GM12878 (cell line): ENCODE results near the gene RXRG. TPM values are rescaled to one million over a fixed set of nuclear protein-coding genes. Genes with fewer than 3 reads are reported as not detected.
"Not testable (repeated sequence)": the region's sequence is repeated elsewhere in the genome, so short reads cannot be mapped to it uniquely, and the experiment has no call there.

ENCODE experiments used
- ATAC-seq: fragments of 200-7000 bp; cut with Tn5 transposase; 3 replicates; pipeline ENCODE4 v1.9.1; 2020; ENCODE audit warnings: mild to moderate bottlenecking, moderate library complexity
- BruUV-seq: library from RNA; stranded (reverse); fragments of 400-500 nt; replicated peaks from 2 replicates; lab custom pipeline; 2021; lab: Mats Ljungman, UMichigan
- CTCF ChIA-PET: fragments of 300-600 bp; sonication (Branson Sonifier 250); formaldehyde crosslinking; extraction: SDS; loops from one replicate; lab custom pipeline; 2021; ENCODE audit warnings: inconsistent platforms; lab: Yijun Ruan, JAX
- POLR2A ChIA-PET: fragments of 350-600 bp; formaldehyde crosslinking; extraction: SDS; loops from one replicate; lab custom pipeline; 2021; ENCODE audit warnings: inconsistent platforms; lab: Charles Lee
- RAD21 ChIA-PET: fragments of 300-600 bp; sonication (Branson Sonifier 250); formaldehyde crosslinking; loops from one replicate; lab custom pipeline; 2023; ENCODE audit warnings: antibody characterized with exemption; ENCODE audit not compliant: unreplicated experiment; lab: Charles Lee
- SMC1A ChIA-PET: fragments of 300-600 bp; sonication (Branson Sonifier 250); formaldehyde crosslinking; loops from one replicate; lab custom pipeline; 2023; ENCODE audit not compliant: unreplicated experiment, uncharacterized antibody; lab: Charles Lee
- DNase-seq: peaks from one replicate; pipeline ENCODE4 v3.0.0-alpha.2; 2011; ENCODE audit warnings: low read depth, low spot score
- FAIRE-seq: peaks from 3 replicates; lab custom pipeline; 2011; peaks lifted over from hg19 to GRCh38; lab: Jason Lieb, UNC
- H2AFZ ChIP-seq: 2 replicates; pipeline ENCODE4 v1.6.0; 2011; ENCODE audit warnings: low read depth, low read length, control low read depth; ENCODE audit not compliant: control insufficient read depth
- H3K27ac ChIP-seq: 2 replicates; pipeline ENCODE4 v1.5.1; 2011; ENCODE audit warnings: control low read depth; ENCODE audit not compliant: control insufficient read depth, insufficient read depth
- H3K27me3 ChIP-seq, 2 experiments: replicated peaks in 1 of 2; 2 replicates each; pipeline versions ENCODE4 v1.6.0 to v1.6.1; 2011; ENCODE audit warnings: low read length in 1 of 2; ENCODE audit not compliant: control insufficient read depth in 2 of 2, insufficient read depth in 2 of 2
- H3K36me3 ChIP-seq, 2 experiments: 2 replicates each; pipeline ENCODE4 v1.5.1; 2011; ENCODE audit warnings: low read length in 1 of 2; ENCODE audit not compliant: control insufficient read depth in 2 of 2, insufficient read depth in 2 of 2
- H3K4me1 ChIP-seq: 2 replicates; pipeline ENCODE4 v1.6.1; 2011; ENCODE audit warnings: mild to moderate bottlenecking, low read length, moderate library complexity, mixed read lengths; ENCODE audit not compliant: control insufficient read depth, insufficient read depth
- H3K4me2 ChIP-seq: 2 replicates; pipeline ENCODE4 v1.6.0; 2011; ENCODE audit warnings: control low read depth; ENCODE audit not compliant: control insufficient read depth, insufficient read depth
- H3K4me3 ChIP-seq: fragments of 200-600 bp; sonication (generic); 2 replicates; pipeline ENCODE4 v1.5.1; 2016
- H3K79me2 ChIP-seq: 2 replicates; pipeline ENCODE4 v1.6.0; 2011; ENCODE audit warnings: low read length; ENCODE audit not compliant: control insufficient read depth, insufficient read depth
- H3K9ac ChIP-seq: 2 replicates; pipeline ENCODE4 v1.8.0; 2011; ENCODE audit warnings: low read length, control low read depth, mixed read lengths; ENCODE audit not compliant: control insufficient read depth, insufficient read depth
- H3K9me3 ChIP-seq: replicated peaks from 3 replicates; pipeline ENCODE4 v1.5.1; 2011; ENCODE audit warnings: mild to moderate bottlenecking, low read length; ENCODE audit not compliant: control insufficient read depth, insufficient read depth
- H4K20me1 ChIP-seq: 2 replicates; pipeline ENCODE4 v1.6.0; 2011; ENCODE audit not compliant: control insufficient read depth, insufficient read depth
- ASH2L ChIP-seq: fragments of 300-600, 200-600 bp; sonication (generic); IDR thresholded peaks from 2 replicates; pipeline ENCODE4 v1.6.1; 2017; ENCODE audit warnings: low read depth, mild to moderate bottlenecking, borderline replicate concordance
- CBFB ChIP-seq: IDR thresholded peaks from 2 replicates; pipeline ENCODE4 v1.6.1; 2016; ENCODE audit warnings: antibody characterized with exemption, low read depth
- CHD2 ChIP-seq: IDR thresholded peaks from 2 replicates; pipeline ENCODE4 v1.6.1; 2011; ENCODE audit warnings: low read depth, low read length, improper control_type of control experiment, borderline replicate concordance
- JUNB ChIP-seq: IDR thresholded peaks from 2 replicates; pipeline ENCODE4 v1.6.1; 2016; ENCODE audit warnings: antibody characterized with exemption, mild to moderate bottlenecking
- POLR2AphosphoS2 ChIP-seq: IDR thresholded peaks from 2 replicates; pipeline ENCODE4 v1.6.1; 2011; ENCODE audit warnings: low read depth, mild to moderate bottlenecking, low read length, improper control_type of control experiment, moderate library complexity
- RAD51 ChIP-seq: fragments of 450-650 bp; IDR thresholded peaks from 2 replicates; pipeline ENCODE4 v1.6.1; 2016; ENCODE audit warnings: moderate library complexity, mild to moderate bottlenecking, inconsistent platforms
- TCF12 ChIP-seq: IDR thresholded peaks from 2 replicates; pipeline ENCODE4 v1.6.1; 2011; ENCODE audit warnings: low read depth, mild to moderate bottlenecking, low read length
- WRNIP1 ChIP-seq: IDR thresholded peaks from 2 replicates; pipeline ENCODE4 v1.6.1; 2011; ENCODE audit warnings: low read depth, low read length, improper control_type of control experiment, borderline replicate concordance
- WGBS: methylation state at CpG from one replicate; pipeline ENCODE4 v1.1.6; 2016; ENCODE audit warnings: low lambda C conversion rate; ENCODE audit not compliant: insufficient replicate concordance, insufficient coverage; ENCODE audit errors: missing lambda C conversion rate; 5-methylcytosine and 5-hydroxymethylcytosine counted together
- in situ Hi-C: fragments of 300-500 bp; cut with MboI; formaldehyde crosslinking; loops from 9 replicates; pipeline ENCODE4 v1.14.3; 2018; ENCODE audit warnings: mixed read lengths
- intact Hi-C: fragments of 100-400 bp; cut with micrococcal nuclease; formaldehyde crosslinking; loops from one replicate; pipeline ENCODE4 v1.14.2; 2022; ENCODE audit not compliant: unreplicated experiment
- polyA plus RNA-seq, 11 experiments: library from polyadenylated mRNA; depleted of rRNA in 4 of 11; unstranded in 6 of 11; stranded (reverse) in 5 of 11; fragments of >200 nt; fragmentation: Nextera tagmentation in 4 of 11; fragmentation: Illumina TruSeq in 1 of 11; extraction: Ambion mirVana in 4 of 11; extraction: Trizol in 1 of 11; gene quantifications; 1 replicate in 1 of 11; 2 replicates in 10 of 11; pipeline versions ENCODE4 v1.2.1 to v1.2.3, GENCODE V29; 2011 to 2016; ENCODE audit warnings: inconsistent platforms in 2 of 11, missing spikeins in 2 of 11, low read depth in 1 of 11
- total RNA-seq, 4 experiments: library from RNA; depleted of rRNA in 3 of 4; stranded (reverse); fragments of >200 nt in 3 of 4; fragmentation: Illumina TruSeq in 1 of 4; extraction: Trizol in 1 of 4; gene quantifications; 2 replicates each; pipeline versions ENCODE4 v1.2.1 to v1.2.3, GENCODE V29; 2013 to 2021
- TF ChIP-seq, protein P1 (sequence below): fragments of 450-650 bp; IDR thresholded peaks from 2 replicates; pipeline ENCODE4 v1.6.1; 2017; ENCODE audit warnings: mild to moderate bottlenecking, moderate library complexity
- TF ChIP-seq, protein P2 (sequence below): IDR thresholded peaks from 2 replicates; pipeline ENCODE4 v1.6.1; 2011; ENCODE audit warnings: low read depth, mild to moderate bottlenecking, low read length, moderate library complexity, borderline replicate concordance; ENCODE audit errors: extremely low read depth

The RXRG gene
- total and polyA plus RNA-seq, 10 of the 15 experiments (the other 5 are each of a cell fraction or from before 2014, with no cell fraction given): 0.10 TPM; not detected in 9

DNA sequence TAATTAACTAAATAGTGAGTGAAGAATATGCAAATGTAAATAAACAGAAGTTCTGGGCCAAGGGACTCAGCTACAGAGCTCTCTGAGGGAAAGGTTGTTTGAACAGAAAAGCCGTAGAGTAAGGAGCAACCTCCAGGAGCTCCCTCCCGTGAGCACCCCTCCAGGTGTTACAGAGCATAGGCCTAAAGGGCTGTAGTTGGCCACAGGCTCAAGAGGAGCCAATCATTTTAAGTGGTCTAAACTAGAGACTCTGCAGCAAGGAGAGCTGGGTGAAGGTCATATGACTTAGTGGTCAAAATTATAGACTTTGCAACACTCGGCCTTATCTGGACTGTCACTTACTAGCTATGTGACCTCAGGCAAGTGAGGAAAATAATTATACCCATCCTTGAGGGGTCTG, 19.1 kb upstream of the RXRG start (continued):
- TF ChIP-seq, protein P1, sequence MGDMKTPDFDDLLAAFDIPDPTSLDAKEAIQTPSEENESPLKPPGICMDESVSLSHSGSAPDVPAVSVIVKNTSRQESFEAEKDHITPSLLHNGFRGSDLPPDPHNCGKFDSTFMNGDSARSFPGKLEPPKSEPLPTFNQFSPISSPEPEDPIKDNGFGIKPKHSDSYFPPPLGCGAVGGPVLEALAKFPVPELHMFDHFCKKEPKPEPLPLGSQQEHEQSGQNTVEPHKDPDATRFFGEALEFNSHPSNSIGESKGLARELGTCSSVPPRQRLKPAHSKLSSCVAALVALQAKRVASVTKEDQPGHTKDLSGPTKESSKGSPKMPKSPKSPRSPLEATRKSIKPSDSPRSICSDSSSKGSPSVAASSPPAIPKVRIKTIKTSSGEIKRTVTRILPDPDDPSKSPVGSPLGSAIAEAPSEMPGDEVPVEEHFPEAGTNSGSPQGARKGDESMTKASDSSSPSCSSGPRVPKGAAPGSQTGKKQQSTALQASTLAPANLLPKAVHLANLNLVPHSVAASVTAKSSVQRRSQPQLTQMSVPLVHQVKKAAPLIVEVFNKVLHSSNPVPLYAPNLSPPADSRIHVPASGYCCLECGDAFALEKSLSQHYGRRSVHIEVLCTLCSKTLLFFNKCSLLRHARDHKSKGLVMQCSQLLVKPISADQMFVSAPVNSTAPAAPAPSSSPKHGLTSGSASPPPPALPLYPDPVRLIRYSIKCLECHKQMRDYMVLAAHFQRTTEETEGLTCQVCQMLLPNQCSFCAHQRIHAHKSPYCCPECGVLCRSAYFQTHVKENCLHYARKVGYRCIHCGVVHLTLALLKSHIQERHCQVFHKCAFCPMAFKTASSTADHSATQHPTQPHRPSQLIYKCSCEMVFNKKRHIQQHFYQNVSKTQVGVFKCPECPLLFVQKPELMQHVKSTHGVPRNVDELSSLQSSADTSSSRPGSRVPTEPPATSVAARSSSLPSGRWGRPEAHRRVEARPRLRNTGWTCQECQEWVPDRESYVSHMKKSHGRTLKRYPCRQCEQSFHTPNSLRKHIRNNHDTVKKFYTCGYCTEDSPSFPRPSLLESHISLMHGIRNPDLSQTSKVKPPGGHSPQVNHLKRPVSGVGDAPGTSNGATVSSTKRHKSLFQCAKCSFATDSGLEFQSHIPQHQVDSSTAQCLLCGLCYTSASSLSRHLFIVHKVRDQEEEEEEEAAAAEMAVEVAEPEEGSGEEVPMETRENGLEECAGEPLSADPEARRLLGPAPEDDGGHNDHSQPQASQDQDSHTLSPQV: no peak
- TF ChIP-seq ASH2L: no peak
- no peak for TF ChIP-seq TCF12
- TF ChIP-seq CHD2: no peak
- TF ChIP-seq JUNB: no peak
- no peak for TF ChIP-seq WRNIP1
- TF ChIP-seq RAD51: no peak
- no peak for TF ChIP-seq CBFB
- TF ChIP-seq, protein P2, sequence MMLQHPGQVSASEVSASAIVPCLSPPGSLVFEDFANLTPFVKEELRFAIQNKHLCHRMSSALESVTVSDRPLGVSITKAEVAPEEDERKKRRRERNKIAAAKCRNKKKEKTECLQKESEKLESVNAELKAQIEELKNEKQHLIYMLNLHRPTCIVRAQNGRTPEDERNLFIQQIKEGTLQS: no peak
- TF ChIP-seq POLR2AphosphoS2: no peak
- TF ChIP-seq, all 136 proteins: peak for 0

- POLR2A ChIA-PET, in situ Hi-C loops, H4K20me1 ChIP-seq, H3K27me3 ChIP-seq, RAD21 ChIA-PET, ATAC-seq, FAIRE-seq, H3K79me2 ChIP-seq, H3K9ac ChIP-seq, H3K9me3 ChIP-seq, H3K36me3 ChIP-seq, CTCF ChIA-PET, H2AFZ ChIP-seq, DNase-seq, BruUV-seq, H3K4me3 ChIP-seq, H3K27ac ChIP-seq, H3K4me1 ChIP-seq, H3K4me2 ChIP-seq, SMC1A ChIA-PET, intact Hi-C loops: not testable (repeated sequence)
- 81% methylated on average over 2 of the region's 2 CpGs for WGBS
Measured at GRCh38 chr1:165459683-165460082, 14.8 kb upstream of the RXRG start.
